Mucosa of stomach (tissue), 1 donor: ENCODE results near the gene PLXNA4.

ENCODE experiments used
- H3K27me3 ChIP-seq: one replicate; pipeline ENCODE4 v1.7.0; 2013; ENCODE audit warnings: mild to moderate bottlenecking, low read length; ENCODE audit not compliant: control insufficient read depth, insufficient read depth
- H3K36me3 ChIP-seq: one replicate; pipeline ENCODE4 v1.7.0; 2013; ENCODE audit warnings: low read length; ENCODE audit not compliant: control insufficient read depth, insufficient read depth
- H3K4me1 ChIP-seq: one replicate; pipeline ENCODE4 v1.7.0; 2013; ENCODE audit warnings: mild to moderate bottlenecking, low read length; ENCODE audit not compliant: control insufficient read depth, insufficient read depth
- H3K4me3 ChIP-seq: one replicate; pipeline ENCODE4 v1.7.0; 2013; ENCODE audit warnings: low read length
- H3K9ac ChIP-seq: one replicate; pipeline ENCODE4 v1.7.0; 2013; ENCODE audit warnings: mild to moderate bottlenecking, low read length, moderate library complexity
- H3K9me3 ChIP-seq: one replicate; pipeline ENCODE4 v1.7.0; 2013; ENCODE audit warnings: mild to moderate bottlenecking, low read length, moderate library complexity; ENCODE audit not compliant: control insufficient read depth
- donor health status: Pancreatic carcinoma.

Gene PLXNA4

GRCh38 chr7:132318352-132319318, 257.6 kb downstream of the PLXNA4 start:
- Histone ChIP-seq H3K27me3 (peaks cover 3% of the 10 kb centered on the region), H3K36me3 (no peaks in the 10 kb centered on the region), H3K9me3 (no peaks in the 10 kb centered on the region), H3K4me1 (no peaks in the 10 kb centered on the region), H3K4me3 (no peak overlapping the region), H3K9ac (no peak overlapping the region)

GRCh38 chr7:132317701-132318351, 258.4 kb downstream of the PLXNA4 start:
- H3K4me1 ChIP-seq: no peaks in the 10 kb centered on the region
- no peak overlapping the region for H3K4me3 ChIP-seq
- no peak overlapping the region for H3K9ac ChIP-seq
- no peaks in the 10 kb centered on the region for H3K36me3 ChIP-seq
- no peaks in the 10 kb centered on the region for H3K9me3 ChIP-seq
- peaks cover 3% of the 10 kb centered on the region for H3K27me3 ChIP-seq

- Histone ChIP-seq H3K27me3 (peaks cover 12% of the 10 kb centered on the region), H3K9ac (no peak overlapping the region), H3K4me1 (no peaks in the 10 kb centered on the region), H3K36me3 (no peaks in the 10 kb centered on the region), H3K9me3 (no peaks in the 10 kb centered on the region), H3K4me3 (no peak overlapping the region)
Observed at GRCh38 chr7:132312531-132313055, 263.7 kb downstream of the PLXNA4 start.

- Histone ChIP-seq H3K4me3 (no peak overlapping the region), H3K27me3 (peaks cover 14% of the 10 kb centered on the region), H3K9ac (no peak overlapping the region), H3K36me3 (no peaks in the 10 kb centered on the region), H3K9me3 (no peaks in the 10 kb centered on the region), H3K4me1 (no peaks in the 10 kb centered on the region)
Observed at GRCh38 chr7:132311733-132312132, 264.5 kb downstream of the PLXNA4 start.

GRCh38 chr7:132309102-132309805, 267.0 kb downstream of the PLXNA4 start:
- Histone ChIP-seq H3K9ac (no peak overlapping the region), H3K4me1 (no peaks in the 10 kb centered on the region), H3K9me3 (no peaks in the 10 kb centered on the region), H3K27me3 (peaks cover 15% of the 10 kb centered on the region), H3K36me3 (no peaks in the 10 kb centered on the region), H3K4me3 (no peak overlapping the region)

- Histone ChIP-seq H3K9ac (no peak overlapping the region), H3K9me3 (no peaks in the 10 kb centered on the region), H3K4me3 (no peak overlapping the region), H3K36me3 (no peaks in the 10 kb centered on the region), H3K4me1 (no peaks in the 10 kb centered on the region), H3K27me3 (peaks cover 15% of the 10 kb centered on the region)
Observed at GRCh38 chr7:132307465-132307864, 268.8 kb downstream of the PLXNA4 start.

- no peaks in the 10 kb centered on the region for H3K27me3 ChIP-seq
- H3K4me3 ChIP-seq: no peak overlapping the region
- no peaks in the 10 kb centered on the region for H3K4me1 ChIP-seq
- no peaks in the 10 kb centered on the region for H3K9me3 ChIP-seq
- H3K36me3 ChIP-seq: no peaks in the 10 kb centered on the region
- no peak overlapping the region for H3K9ac ChIP-seq
Observed at GRCh38 chr7:132300599-132301277, 275.5 kb downstream of the PLXNA4 start.

GRCh38 chr7:132298790-132299189, 277.5 kb downstream of the PLXNA4 start:
- no peaks in the 10 kb centered on the region for H3K9me3 ChIP-seq
- no peaks in the 10 kb centered on the region for H3K36me3 ChIP-seq
- no peaks in the 10 kb centered on the region for H3K4me1 ChIP-seq
- no peak overlapping the region for H3K9ac ChIP-seq
- no peaks in the 10 kb centered on the region for H3K27me3 ChIP-seq
- no peak overlapping the region for H3K4me3 ChIP-seq

GRCh38 chr7:132296820-132297219, 279.4 kb downstream of the PLXNA4 start:
- no peaks in the 10 kb centered on the region for H3K36me3 ChIP-seq
- no peaks in the 10 kb centered on the region for H3K27me3 ChIP-seq
- H3K4me1 ChIP-seq: no peaks in the 10 kb centered on the region
- H3K9ac ChIP-seq: no peak overlapping the region
- no peak overlapping the region for H3K4me3 ChIP-seq
- no peaks in the 10 kb centered on the region for H3K9me3 ChIP-seq

GRCh38 chr7:132295175-132295574, 281.1 kb downstream of the PLXNA4 start:
- H3K4me1 ChIP-seq: no peaks in the 10 kb centered on the region
- no peak overlapping the region for H3K9ac ChIP-seq
- no peaks in the 10 kb centered on the region for H3K9me3 ChIP-seq
- no peaks in the 10 kb centered on the region for H3K36me3 ChIP-seq
- H3K4me3 ChIP-seq: no peak overlapping the region
- no peaks in the 10 kb centered on the region for H3K27me3 ChIP-seq

GRCh38 chr7:132292803-132293202, 283.5 kb downstream of the PLXNA4 start:
- H3K4me1 ChIP-seq: no peaks in the 10 kb centered on the region
- no peak overlapping the region for H3K9ac ChIP-seq
- no peak overlapping the region for H3K4me3 ChIP-seq
- no peaks in the 10 kb centered on the region for H3K27me3 ChIP-seq
- H3K36me3 ChIP-seq: no peaks in the 10 kb centered on the region
- no peaks in the 10 kb centered on the region for H3K9me3 ChIP-seq
